ENCODE data around the gene EDNRB. TPM values are rescaled to one million over a fixed set of nuclear protein-coding genes. Genes with fewer than 3 reads are reported as not detected.

The EDNRB gene
- polyA plus RNA-seq, 1 of the 3 experiments (the other 2 are of a cell fraction): not detected

GRCh38 chr13:77907666-77908341 is 10.8 kb downstream of the EDNRB start:
- Histone ChIP-seq H3K36me3 (replicated peaks in 1 of 2; ENCODE audit: control insufficient read depth in 1 of 2, insufficient read depth in 2 of 2, low read length in 1 of 2) (no peaks in the 10 kb centered on the region), H3K27ac (ENCODE audit: low read depth in 2 of 2, low read length in 1 of 2) (no peak overlapping the region), H3K9ac (no peak overlapping the region), H3K79me2 (ENCODE audit: insufficient read depth) (no peaks in the 10 kb centered on the region), H3K4me3 (ENCODE audit: low read depth in 2 of 2, low read length in 1 of 2) (no peak overlapping the region), H3K9me2 (no peaks in the 10 kb centered on the region), H3K9me3 (no peaks in the 10 kb centered on the region), H2AFZ (ENCODE audit: low read depth) (no peak overlapping the region), H3F3A (replicated peaks; ENCODE audit: insufficient read depth) (no peaks in the 10 kb centered on the region), H3K4me1 (ENCODE audit: control insufficient read depth in 1 of 2, insufficient read depth in 2 of 2, low read depth in 1 of 2, low read length in 1 of 2) (no peaks in the 10 kb centered on the region), H3K4me2 (no peak overlapping the region), H4K20me1 (ENCODE audit: insufficient read depth) (no peaks in the 10 kb centered on the region), H3K27me3 (ENCODE audit: insufficient read depth) (no peaks in the 10 kb centered on the region)
- DNase-seq: no peak
- ChIA-PET CTCF (interaction anchor here (0.7 kb wide), 1 partner anchor 24 kb away, joined by 5 read pairs; no protein-coding TSS in a partner anchor), POLR2A (no interaction called here)
- 24% methylated on average over 5 of the region's 5 CpGs for WGBS (ENCODE audit: low lambda C conversion rate)
- TF ChIP-seq FOSL2 (IDR thresholded peaks at IDR 0.05; ENCODE audit: borderline replicate concordance, low read depth): no peak
- TF ChIP-seq ZBTB33 (IDR thresholded peaks at IDR 0.05; ENCODE audit: borderline replicate concordance, low read depth): no peak
- TF ChIP-seq YY1 (IDR thresholded peaks at IDR 0.05; ENCODE audit: low read depth): no peak
- no peak for TF ChIP-seq RCOR1 (IDR thresholded peaks at IDR 0.05; ENCODE audit: low read length)
- no peak for TF ChIP-seq MEF2A (IDR thresholded peaks at IDR 0.05; ENCODE audit: borderline replicate concordance, low read depth)
- TF ChIP-seq NFIC (IDR thresholded peaks at IDR 0.05; ENCODE audit: borderline replicate concordance): no peak
- no peak for TF ChIP-seq TAF1 (IDR thresholded peaks at IDR 0.05; ENCODE audit: borderline replicate concordance, low read depth, low read length)
- TF ChIP-seq GATA2 (CRISPR knock-in tag; IDR thresholded peaks at IDR 0.05): no peak
- TF ChIP-seq NRF1 (IDR thresholded peaks at IDR 0.05; ENCODE audit: low read depth, low read length): no peak
- no peak for TF ChIP-seq REST (IDR thresholded peaks at IDR 0.05; ENCODE audit: low read depth, low read length)
- TF ChIP-seq SIN3A (IDR thresholded peaks at IDR 0.05; ENCODE audit: borderline replicate concordance, low read depth, low read length): no peak
- TF ChIP-seq EZH2phosphoT487 (IDR thresholded peaks at IDR 0.05; ENCODE audit: borderline replicate concordance, low read depth): no peak
- TF ChIP-seq CHD2 (IDR thresholded peaks at IDR 0.05; ENCODE audit: low read length, partially characterized antibody): no peak
- TF ChIP-seq SMC3 (IDR thresholded peaks at IDR 0.05; ENCODE audit: low read depth, low read length): no peak
- TF ChIP-seq MAX (IDR thresholded peaks at IDR 0.05; ENCODE audit: low read depth): no peak
